SKM-1 (cell line): Measurements from ENCODE around the gene KMT5C.

Experiments used
- DNase-seq: peaks from one replicate; lab custom pipeline; 2025; ENCODE audit not compliant: unreplicated experiment; lab: John Stamatoyannopoulos, UW

Gene KMT5C

DNA sequence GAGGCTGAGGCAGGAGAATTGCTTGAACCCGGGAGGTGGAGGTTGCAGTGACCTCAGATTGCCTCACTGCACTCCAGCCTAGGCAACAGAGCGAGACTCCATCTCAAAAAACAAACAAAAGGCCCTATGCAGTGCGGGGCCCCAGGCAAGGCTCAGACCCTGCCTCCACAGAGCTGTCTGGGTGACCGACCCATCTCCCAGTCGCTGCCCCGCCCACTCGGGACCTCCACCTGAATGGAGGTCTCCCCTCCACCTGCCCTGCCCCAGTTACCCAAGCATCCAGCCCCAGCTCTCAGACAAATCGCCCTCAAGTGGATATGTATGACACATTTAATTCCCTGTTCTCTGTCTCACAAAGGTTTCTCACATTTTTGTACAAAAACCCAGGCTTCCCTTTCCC, 25.6 kb downstream of the KMT5C start:
- no peak for DNase-seq

DNA sequence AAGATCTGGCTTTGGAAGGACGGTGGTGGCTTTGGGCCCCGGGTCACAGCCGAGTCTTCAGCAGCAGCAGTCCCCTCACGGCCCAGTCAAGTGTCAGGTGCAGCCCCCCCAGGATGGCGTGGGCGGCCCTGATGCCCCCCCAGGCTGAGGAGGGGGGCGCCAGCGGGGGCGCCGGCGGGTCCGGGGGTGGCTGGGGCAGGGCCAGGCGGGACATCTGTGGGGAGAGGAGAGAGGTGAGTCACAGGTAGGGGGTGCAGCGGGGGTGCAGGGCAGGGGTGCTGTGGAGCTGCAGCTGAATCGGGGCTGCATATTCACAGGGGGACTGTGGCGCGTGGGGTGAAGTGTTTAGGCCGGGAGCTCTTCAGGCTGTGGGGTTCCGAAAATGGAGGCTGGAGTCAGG, 26.3 kb downstream of the KMT5C start:
- DNase-seq: no peak

DNA sequence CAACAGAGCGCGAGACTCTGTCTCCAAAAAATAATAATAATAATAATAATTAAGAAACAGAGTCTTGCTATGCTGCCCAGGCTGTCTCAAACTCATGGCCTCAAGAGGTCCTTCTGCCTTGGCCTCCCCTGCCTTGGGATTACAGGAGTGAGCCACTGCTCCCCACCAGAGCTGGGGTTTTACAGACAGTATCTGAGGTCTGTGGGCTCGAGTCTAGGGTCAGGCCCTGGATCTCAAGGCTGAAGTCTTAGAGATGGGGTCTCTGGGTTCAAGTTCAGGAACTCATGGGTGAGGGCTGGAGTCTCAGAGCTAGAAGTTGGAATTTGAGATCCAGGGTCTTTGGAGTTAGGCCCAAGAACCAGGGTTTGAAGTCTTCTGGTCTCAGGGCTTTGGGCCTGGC, 27.1 kb downstream of the KMT5C start:
- DNase-seq: no peak

DNA sequence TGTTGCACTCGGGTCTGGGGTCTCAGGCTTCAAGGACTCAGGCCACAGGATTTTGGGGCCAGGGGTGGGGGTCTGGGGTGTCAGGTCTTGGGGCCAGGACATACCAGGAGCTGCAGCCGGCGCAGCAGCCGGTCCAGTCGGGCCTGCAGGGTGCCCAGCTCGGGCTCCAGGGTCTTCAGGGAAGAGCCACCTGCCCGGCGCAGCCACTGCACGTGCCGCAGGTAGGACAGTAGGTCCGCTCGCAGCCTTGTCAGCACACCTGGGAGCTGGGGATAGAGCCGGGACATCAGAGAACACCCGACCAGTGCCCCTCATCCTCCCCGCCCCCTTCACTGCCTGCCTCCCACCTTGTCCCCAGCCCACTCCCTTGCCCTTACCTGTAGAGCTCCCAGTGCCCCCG, 28.4 kb downstream of the KMT5C start:
- no peak for DNase-seq

DNA sequence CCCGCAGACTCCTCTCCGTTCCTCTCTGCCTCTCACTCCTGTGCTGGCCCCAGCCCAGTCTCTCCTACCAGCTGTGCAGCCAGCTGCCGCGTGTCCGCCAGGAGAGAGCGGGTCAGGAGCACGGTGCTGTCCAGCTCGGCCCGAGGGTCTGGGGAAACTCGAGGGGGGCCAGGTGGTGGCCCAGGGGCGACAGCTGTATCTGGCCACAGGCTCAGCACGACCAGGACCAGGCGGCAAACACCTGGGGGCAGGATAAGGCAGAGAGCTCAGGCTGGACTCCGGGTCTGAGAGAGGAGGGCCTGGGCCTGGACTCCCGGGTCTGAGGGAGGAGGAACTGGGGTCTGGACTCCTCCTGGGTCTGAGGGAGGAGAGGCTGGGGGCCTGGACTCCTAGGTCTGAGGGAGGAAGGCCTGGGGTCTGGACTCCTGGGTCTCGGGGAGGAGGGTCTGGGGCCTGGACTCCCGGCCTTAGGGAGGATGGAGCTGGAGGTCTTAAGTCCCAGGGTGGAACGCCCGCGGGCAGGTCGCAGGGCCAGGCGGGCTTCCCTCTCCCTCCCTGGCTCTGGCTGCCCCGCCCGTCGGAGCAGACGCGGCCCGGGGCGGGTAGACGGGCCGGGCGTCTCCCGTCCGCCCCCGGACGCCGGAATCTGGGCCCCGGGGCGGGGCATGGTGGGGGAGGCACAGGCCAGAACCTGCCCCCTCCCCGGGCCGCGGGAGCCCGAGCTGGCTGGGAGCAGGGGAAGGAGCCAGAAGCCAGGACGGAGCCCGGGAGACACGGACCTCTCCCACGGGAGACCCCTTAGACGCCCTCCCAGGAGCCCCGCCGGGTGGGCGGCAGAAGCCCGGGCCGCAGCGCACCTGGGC, 29.3 kb downstream of the KMT5C start:
- no peak for DNase-seq

DNA sequence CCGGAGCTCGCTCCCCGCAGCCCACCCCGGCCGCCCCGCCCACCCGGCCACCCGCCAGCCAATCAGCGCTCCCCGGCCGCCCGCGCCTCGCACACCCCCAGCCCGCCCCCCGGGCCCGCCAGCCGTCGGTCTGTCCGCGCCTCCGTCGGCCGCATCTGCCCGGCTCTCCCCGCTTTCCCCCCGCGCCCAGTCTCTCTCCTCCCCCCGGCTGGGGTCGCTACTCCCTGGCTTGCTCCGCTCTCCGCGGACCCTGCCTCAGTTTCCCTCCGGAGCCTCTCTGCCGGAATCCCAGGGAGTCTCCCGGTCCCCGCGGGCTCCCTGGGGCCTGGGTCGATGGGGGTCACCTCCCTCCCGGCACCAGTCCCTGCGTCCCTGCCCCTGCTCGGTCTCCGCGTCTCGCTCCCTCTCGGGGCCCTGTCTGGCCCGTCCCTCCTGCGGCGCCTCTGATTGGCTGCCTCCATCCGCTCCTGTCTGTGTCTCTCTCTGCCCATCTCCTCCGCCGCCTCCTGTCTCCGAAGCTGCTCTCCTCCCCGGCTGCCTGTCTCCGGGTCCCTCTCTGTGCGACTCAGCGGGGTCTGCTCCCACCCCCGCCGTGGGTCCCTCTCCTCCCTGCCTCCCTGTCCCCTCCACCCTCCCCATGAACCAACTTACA, 30.1 kb downstream of the KMT5C start:
- DNase-seq: no peak

DNA sequence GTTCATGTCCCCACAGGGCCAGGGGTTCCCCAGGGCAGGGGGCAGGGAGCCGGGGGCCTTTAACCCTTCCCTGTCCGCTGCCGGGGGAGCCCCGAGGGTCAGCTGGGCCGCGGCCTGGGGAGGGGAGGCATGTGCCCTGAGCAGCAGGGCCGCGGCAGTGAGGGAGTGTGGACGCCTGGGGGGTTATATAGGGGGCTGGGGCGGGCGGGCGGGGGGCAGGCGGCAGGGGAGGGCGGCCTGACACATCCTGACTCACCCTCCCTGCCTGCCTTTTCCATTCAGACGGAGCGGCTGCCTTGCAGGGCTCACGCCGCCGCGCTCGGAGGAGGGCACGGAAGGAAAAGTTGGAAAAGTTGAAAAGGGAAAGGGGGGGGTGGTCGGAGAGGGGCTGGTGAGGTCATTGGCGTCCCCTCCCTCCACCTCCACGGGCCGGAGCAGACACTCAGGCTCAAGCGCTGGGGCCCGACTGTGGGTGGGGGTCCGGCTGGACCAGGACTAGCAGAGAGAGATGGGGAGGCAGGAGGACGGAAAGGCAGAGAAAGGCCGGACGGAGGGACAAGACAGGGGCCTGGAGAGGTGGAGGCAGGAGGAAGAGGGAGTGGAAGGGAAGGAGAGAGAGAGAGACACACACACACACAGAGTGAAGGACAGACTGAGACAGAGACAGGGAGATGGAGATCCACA, 30.8 kb downstream of the KMT5C start, which contains the start of gene IL11:
IL11 (minus strand) TSS at position 159 of the 684 bp plus-strand sequence; CDS start at position 6, 153 bp downstream.
- DNase-seq: no peak

DNA sequence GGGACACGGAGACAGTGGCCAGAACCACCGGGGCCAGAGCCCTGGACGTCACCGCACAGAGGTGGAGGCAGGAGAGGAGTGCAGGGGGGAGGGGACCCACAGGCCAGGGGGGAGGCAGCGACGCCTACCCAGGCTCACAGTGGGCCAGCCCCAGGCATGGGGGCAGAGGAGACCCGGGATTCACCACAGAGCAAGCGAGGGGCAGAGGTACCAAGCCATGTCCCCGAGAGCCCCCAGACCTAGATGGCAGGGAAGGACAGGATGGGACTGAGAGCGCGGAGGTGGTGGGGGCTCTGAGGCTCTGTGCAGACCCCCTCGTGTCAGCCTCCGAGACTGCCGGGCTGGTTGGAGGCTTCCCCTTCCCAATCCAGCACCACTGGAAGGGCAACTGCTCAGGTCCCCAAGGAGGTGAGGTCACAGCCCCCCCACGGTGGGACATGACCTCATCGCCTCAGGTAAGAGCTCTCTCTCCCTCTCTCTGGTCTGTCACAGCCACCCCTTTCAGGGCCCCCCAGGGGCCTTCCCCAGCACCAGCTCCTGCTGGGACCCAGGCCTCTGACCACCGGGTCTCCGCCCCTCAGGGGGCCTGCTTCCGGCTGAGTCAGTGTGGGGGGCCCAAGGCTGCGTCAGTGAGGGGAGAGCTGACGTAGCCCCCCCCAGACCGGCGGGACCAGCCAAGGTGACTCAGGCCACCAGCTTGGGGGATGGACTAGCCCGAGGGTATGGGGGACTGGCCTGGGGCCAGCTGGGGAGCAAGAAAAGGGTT, 32.8 kb downstream of the KMT5C start:
- no peak for DNase-seq

DNA sequence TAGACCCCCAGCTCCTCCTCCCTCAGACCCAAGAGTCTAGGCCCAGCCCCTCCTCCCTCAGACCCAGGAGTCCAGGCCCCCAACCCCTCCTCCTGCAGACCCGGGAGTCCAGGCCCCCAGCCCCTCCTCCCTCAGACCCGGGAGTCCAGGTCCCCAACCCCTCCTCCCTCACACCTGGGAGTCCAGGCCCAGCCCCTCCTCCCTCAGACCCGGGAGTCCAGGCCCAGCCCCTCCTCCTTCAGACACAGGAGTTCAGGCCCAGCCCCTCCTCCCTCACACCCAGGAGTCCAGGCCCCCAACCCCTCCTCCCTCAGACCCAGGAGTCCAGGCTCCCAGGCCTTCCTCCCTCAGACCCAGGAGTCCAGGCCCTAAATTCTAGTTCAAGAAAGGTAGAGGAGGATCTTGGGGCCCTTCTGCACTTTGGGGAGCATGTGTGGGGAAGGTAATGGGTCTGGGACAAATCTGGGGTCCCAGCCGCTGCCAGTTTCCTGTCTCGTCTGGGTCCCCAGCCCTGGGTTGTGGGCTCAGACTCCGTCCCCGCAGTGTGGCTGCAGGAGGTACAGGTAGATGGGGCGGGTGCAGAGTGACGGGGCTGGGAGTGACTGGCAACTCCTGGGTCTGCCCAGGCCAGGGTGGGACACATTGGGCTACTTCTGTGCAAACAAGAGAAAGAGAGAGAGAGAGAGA, 33.8 kb downstream of the KMT5C start:
- no peak for DNase-seq

DNA sequence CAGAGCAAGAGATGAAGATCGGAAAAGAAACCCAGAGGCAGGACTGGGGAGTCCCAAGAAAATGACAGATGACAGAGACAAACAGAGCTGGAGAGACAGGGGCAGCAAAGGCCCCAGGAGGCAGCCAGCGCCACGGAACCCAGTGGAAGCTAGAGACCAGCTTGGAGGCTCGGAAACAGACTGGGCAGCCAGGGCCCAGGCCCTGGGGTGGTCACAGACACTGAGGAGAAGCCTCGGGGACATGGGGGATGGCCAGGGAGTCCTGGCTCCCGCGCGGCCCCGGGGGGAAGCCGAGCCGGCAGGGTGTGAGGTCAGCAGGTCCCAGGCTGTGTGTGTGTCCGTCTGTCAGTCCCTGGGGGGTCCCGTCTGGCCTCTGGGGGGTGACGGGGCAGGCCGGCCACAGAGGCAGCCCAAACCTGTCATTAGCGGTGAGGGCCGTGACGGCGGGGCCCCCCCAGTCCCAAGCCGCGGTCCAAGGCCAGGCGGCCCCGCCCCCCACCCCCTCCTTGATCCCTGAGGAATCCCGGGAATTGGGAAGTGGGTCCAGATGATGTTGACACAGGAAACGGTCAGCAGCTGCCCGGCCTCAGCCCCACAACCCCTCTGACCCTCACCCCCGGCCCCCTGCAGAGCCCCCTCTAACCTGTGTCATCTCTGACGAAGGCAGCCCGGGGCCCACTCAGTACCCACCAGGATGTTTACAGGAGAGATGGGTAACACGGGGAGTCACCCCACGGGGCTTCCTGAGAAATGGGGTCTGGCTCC, 34.5 kb downstream of the KMT5C start:
- no peak for DNase-seq

DNA sequence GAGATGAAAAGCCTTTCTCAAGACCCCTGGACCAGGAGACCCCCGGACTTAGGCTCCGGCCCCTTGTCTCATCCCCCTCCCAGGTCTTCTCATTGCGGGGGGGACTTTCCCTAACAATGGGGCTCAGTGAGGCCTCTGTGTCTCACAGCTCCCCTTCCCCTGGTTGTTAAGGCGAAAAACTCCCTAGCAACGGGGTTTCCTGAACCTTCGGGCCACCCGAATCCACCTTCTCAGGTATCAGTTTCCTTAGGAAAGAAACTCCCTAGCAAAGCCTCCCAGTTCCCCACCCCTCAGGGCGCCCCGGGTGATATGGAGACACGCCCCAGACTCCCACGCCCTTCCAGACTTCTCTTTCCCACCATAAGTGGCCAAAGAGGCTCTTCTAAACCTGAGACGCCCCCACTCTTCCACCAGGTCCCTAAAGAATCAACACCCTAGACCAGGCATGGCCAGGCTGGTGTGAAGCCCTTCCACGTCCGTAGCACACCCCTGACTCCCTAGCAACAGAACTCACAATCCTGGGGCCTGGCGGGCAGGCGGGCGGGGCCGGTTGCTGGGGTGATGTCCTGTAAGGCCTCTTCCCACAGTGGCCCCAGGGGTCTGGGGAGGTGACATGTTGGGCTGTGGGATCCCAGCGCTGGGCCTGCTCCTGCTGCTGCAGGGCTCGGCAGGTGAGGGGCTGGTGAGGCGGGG, 36.7 kb downstream of the KMT5C start, which contains the start of gene TMEM190:
TMEM190 (plus strand) TSS at position 586 of the 693 bp plus-strand sequence; CDS start at position 614, 28 bp downstream.
- no peak for DNase-seq

DNA sequence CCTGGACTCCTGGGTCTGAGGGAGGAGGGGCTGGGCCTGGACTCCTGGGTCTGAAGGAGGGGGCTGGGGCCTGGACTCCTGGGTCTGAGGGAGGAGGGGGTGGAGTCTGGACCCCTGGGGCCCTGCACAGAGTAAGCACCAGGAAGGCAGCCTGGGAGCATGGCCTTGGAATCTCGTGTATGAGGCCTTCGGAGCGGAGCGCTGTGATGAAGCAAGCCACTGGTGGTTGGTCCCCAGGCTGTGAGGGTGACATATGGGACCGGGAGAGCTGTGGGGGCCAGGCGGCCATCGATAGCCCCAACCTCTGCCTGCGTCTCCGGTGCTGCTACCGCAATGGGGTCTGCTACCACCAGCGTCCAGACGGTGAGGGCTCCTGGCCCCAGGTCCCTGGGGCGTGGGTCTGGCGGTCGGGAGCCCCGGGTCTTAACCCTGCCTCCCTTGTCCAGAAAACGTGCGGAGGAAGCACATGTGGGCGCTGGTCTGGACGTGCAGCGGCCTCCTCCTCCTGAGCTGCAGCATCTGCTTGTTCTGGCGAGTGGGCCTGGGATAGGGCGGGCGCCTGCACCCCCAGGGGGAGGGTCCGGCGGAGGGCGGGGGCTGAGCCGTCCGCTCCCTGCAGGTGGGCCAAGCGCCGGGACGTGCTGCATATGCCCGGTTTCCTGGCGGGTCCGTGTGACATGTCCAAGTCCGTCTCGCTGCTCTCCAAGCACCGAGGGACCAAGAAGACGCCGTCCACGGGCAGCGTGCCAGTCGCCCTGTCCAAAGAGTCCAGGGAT, 37.9 kb downstream of the KMT5C start:
- DNase-seq: no peak

DNA sequence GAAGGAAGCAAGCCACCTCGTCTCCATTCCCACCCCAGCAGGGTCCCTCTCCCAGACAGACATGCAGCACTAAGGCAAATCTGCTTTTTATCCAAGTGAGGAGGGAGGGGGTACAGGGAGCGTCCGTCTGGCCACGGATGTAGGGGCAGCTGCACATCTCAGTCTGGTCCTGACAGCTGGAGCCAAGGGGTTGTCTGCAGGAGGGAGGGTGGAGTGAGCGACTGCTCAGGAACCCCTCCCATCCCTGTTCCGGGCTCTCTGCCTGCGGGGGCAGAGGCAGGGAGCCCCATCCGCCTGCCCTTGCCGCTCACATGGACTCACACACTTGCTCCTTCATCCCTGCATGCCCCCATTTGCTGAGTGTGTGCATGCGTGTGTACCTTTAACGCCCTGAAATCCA, 39.5 kb downstream of the KMT5C start:
- DNase-seq: no peak

DNA sequence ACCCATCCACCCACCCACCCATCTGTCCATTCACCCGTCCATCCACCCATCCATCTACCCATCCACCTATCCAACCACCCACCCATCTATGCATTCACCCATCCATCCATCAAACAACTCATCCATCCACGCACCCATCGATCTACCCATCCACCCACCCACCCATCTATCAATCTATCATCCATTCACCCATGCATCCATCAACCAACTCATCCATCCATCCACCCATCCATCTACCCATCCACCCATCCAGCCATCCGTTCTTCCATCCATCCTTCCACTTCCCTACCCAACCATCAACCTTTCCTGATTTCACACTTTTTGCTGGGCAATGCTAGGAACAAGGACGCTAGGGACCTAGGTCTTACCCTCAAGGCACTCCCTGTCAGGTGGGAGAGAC, 42.3 kb downstream of the KMT5C start:
- no peak for DNase-seq

DNA sequence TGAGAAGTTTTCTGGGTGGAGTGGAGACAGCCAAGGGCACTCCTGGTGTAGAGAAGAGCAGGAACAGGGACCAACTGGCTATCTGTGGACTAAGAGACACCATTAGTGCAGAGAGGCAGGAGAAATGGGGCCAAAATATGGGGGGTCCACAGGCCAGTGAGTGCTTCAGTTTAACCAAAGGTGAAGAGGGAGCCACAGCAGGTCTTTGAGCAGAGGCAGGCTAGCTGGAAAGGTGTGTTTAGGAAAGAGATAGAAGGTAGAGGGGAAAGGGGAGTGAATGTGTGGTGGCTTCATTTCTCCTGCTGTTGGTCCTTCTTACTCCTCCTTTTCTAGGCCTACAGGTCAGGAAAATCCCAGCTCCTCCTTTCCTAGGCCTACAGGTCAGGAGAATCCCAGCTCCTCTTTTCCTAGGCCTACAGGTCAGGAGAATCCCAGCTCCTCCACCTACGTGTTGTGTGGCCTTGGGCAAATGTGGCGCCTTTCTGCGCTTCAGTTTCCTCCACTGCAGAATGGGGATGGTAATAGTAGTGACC, 42.9 kb downstream of the KMT5C start:
- DNase-seq: no peak

DNA sequence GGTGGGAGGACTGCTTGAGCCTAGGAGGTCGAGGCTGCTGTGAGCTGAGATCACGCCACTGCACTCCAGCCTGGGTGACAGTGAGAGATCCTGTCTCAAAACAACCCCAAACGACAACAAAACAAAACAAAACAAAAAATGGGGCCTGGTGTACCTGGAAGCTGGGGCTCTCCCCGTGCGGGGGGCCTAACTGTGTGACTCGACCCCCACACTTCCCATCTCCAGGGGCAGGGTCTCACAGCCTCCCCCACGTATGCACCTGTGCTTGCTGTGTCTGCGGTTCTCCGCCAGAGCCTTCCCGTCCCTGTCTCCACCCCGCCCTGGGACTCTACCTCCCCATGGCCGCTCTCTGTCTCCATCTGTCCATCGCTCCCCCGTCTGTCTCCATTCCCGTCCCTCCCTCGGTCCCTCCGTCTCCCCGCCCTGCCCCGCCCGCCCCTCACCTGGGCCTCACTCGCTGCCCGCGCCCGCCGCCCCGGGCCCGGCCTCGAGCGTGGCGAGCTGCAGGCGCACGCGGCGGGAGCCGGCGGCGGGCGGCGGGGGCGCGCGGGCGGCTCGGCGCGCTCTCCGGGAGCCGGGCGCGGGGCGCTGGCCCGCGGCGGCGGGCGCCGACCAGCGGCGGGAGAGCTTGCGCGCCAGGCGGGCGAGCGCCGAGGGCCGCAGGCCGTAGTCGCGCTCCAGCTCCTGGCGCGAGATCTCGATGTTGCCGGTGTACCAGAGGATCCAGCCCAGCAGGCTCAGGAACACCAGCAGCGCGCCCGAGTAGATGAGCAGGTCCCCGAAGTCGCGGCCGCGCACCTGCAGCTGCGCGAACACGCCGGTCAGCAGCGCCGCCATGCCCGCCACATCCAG, 43.8 kb downstream of the KMT5C start:
- DNase-seq: no peak
